C4-2B (cell line): Measurements from ENCODE around the gene VTCN1.

Experiments
- ZFX ChIP-seq: fragments of 450-650 bp; IDR thresholded peaks from 2 replicates; pipeline ENCODE4 v1.6.1; 2017
- TF ChIP-seq, protein P1 (sequence below): fragments of 450-650 bp; conservative IDR thresholded peaks from 2 replicates; pipeline ENCODE4 v1.5.1; 2017; ENCODE audit warnings: mild to moderate bottlenecking

DNA sequence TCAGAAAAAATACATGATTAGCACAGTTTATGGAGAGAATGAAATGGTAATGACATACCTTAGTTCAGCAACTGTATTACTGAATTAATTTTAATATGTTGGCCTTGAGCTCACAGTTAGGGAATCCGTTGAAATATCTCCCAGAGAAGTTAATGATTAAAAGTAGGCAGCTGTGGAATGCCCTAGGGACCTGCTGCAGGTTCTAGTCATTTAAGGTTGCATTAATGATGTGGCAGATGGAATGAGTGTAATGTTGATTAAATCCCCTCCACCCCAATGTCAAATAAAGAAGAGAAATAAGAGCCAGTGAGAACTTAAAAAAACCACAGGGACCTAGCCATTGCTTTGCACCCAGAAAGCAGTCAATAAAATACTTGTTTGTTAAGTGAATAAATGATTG is 48.8 kb downstream of the VTCN1 start:
- TF ChIP-seq, protein P1, sequence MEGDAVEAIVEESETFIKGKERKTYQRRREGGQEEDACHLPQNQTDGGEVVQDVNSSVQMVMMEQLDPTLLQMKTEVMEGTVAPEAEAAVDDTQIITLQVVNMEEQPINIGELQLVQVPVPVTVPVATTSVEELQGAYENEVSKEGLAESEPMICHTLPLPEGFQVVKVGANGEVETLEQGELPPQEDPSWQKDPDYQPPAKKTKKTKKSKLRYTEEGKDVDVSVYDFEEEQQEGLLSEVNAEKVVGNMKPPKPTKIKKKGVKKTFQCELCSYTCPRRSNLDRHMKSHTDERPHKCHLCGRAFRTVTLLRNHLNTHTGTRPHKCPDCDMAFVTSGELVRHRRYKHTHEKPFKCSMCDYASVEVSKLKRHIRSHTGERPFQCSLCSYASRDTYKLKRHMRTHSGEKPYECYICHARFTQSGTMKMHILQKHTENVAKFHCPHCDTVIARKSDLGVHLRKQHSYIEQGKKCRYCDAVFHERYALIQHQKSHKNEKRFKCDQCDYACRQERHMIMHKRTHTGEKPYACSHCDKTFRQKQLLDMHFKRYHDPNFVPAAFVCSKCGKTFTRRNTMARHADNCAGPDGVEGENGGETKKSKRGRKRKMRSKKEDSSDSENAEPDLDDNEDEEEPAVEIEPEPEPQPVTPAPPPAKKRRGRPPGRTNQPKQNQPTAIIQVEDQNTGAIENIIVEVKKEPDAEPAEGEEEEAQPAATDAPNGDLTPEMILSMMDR = no peak
- no peak for TF ChIP-seq ZFX
